Trophoblast cell (in vitro differentiated cells and primary cell): ENCODE data around the gene FOXP3.

Source experiments
- DNase-seq, 2 donors: peaks; one replicate each; pipeline ENCODE4 v3.0.0-alpha.2; 2016
- H2AFZ ChIP-seq: 2 replicates; pipeline ENCODE4 v1.6.1; 2013; ENCODE audit warnings: low read length, moderate library complexity, mild to moderate bottlenecking; ENCODE audit not compliant: insufficient read depth, poor library complexity
- H2AK5ac ChIP-seq: 2 replicates; pipeline ENCODE4 v1.6.1; 2013; ENCODE audit warnings: mild to moderate bottlenecking, low read length
- H2BK120ac ChIP-seq: 2 replicates; pipeline ENCODE4 v1.6.1; 2013; ENCODE audit warnings: low read length, mild to moderate bottlenecking, moderate library complexity; ENCODE audit not compliant: insufficient read depth, poor library complexity
- H2BK12ac ChIP-seq: 2 replicates; pipeline ENCODE4 v1.6.1; 2013; ENCODE audit warnings: mild to moderate bottlenecking, low read length, moderate library complexity
- H2BK5ac ChIP-seq: 2 replicates; pipeline ENCODE4 v1.6.1; 2013; ENCODE audit warnings: low read length, low read depth, moderate library complexity, mild to moderate bottlenecking; ENCODE audit not compliant: poor library complexity
- H3K14ac ChIP-seq: 2 replicates; pipeline ENCODE4 v1.6.1; 2013; ENCODE audit warnings: mild to moderate bottlenecking, low read length
- H3K18ac ChIP-seq: 2 replicates; pipeline ENCODE4 v1.6.1; 2013; ENCODE audit warnings: mild to moderate bottlenecking, low read length
- H3K23ac ChIP-seq: 2 replicates; pipeline ENCODE4 v1.6.1; 2013; ENCODE audit warnings: low read length
- H3K27ac ChIP-seq: 2 replicates; pipeline ENCODE4 v1.5.1; 2013; ENCODE audit warnings: low read depth, mild to moderate bottlenecking, inconsistent platforms, low read length, moderate library complexity
- H3K27me3 ChIP-seq: 2 replicates; pipeline ENCODE4 v1.6.1; 2013; ENCODE audit warnings: inconsistent platforms, mild to moderate bottlenecking, low read length, moderate library complexity; ENCODE audit not compliant: insufficient read depth
- H3K36me3 ChIP-seq, 2 experiments: 1 replicate in 1 of 2; 2 replicates in 1 of 2; pipeline ENCODE4 v1.6.1; 2013; ENCODE audit warnings: low read length in 2 of 2, mild to moderate bottlenecking in 2 of 2, moderate library complexity in 1 of 2; ENCODE audit not compliant: insufficient read depth in 2 of 2, control insufficient read depth in 1 of 2
- H3K4ac ChIP-seq: 2 replicates; pipeline ENCODE4 v1.6.1; 2013; ENCODE audit warnings: low read depth, mild to moderate bottlenecking, low read length, moderate library complexity
- H3K4me1 ChIP-seq, 2 experiments: 1 replicate in 1 of 2; 2 replicates in 1 of 2; pipeline ENCODE4 v1.6.1; 2013; ENCODE audit warnings: low read length in 2 of 2, mild to moderate bottlenecking in 2 of 2, moderate library complexity in 1 of 2; ENCODE audit not compliant: insufficient read depth in 2 of 2, control insufficient read depth in 1 of 2
- H3K4me2 ChIP-seq: 2 replicates; pipeline ENCODE4 v1.6.1; 2013; ENCODE audit warnings: inconsistent platforms, mild to moderate bottlenecking, low read length, moderate library complexity
- H3K4me3 ChIP-seq: 2 replicates; pipeline ENCODE4 v1.5.1; 2013; ENCODE audit warnings: mild to moderate bottlenecking, low read depth, low read length, inconsistent platforms
- H3K79me1 ChIP-seq: one replicate; pipeline ENCODE4 v1.6.1; 2013; ENCODE audit warnings: low read length
- H3K79me2 ChIP-seq: 2 replicates; pipeline ENCODE4 v1.6.1; 2013; ENCODE audit warnings: low read length, mild to moderate bottlenecking; ENCODE audit not compliant: control insufficient read depth, insufficient read depth, poor library complexity
- H3K9ac ChIP-seq: 2 replicates; pipeline ENCODE4 v1.6.1; 2013; ENCODE audit warnings: mild to moderate bottlenecking, low read length
- H3K9me3 ChIP-seq: 2 replicates; pipeline ENCODE4 v1.6.1; 2013; ENCODE audit warnings: low read depth, mild to moderate bottlenecking, control low read depth, inconsistent platforms, low read length; ENCODE audit not compliant: insufficient read depth
- H4K12ac ChIP-seq: 2 replicates; pipeline ENCODE4 v1.6.1; 2013; ENCODE audit warnings: low read depth, mild to moderate bottlenecking, low read length, moderate library complexity
- H4K8ac ChIP-seq: 2 replicates; pipeline ENCODE4 v1.6.1; 2013; ENCODE audit warnings: low read depth, mild to moderate bottlenecking, low read length, moderate library complexity
- H4K91ac ChIP-seq: one replicate; pipeline ENCODE4 v1.6.1; 2013; ENCODE audit warnings: low read depth, mild to moderate bottlenecking, low read length, moderate library complexity
- WGBS: extraction: QIAGEN DNeasy Blood & Tissue Kit; methylation state at CpG from one replicate; pipeline ENCODE4 v1.1.7; 2013; ENCODE audit warnings: missing lambda C conversion rate; ENCODE audit not compliant: insufficient read length, insufficient coverage; ENCODE audit errors: extremely low coverage; 5-methylcytosine and 5-hydroxymethylcytosine counted together

FOXP3 gene

GRCh38 chrX:49249616-49250015 is 14.9 kb downstream of the FOXP3 start:
- Histone ChIP-seq H3K18ac (no peak overlapping the region), H2AFZ (no peak overlapping the region), H4K91ac (no peak overlapping the region), H3K23ac (no peak overlapping the region), H3K79me1 (no peaks in the 10 kb centered on the region), H3K36me3 (peaks cover 23 to 29% of the 10 kb centered on the region in 2 experiments), H3K79me2 (no peaks in the 10 kb centered on the region), H3K14ac (no peak overlapping the region), H2BK5ac (no peak overlapping the region), H2AK5ac (no peak overlapping the region), H3K9ac (no peak overlapping the region), H2BK12ac (no peak overlapping the region), H3K4me3 (no peak overlapping the region), H3K4ac (no peak overlapping the region), H2BK120ac (no peak overlapping the region), H3K4me2 (no peak overlapping the region), H4K12ac (no peak overlapping the region), H3K27ac (no peak overlapping the region), H3K4me1 (no peaks in the 10 kb centered on the region), H3K27me3 (no peaks in the 10 kb centered on the region), H3K9me3 (no peaks in the 10 kb centered on the region), H4K8ac (no peak overlapping the region)
- no peak for DNase-seq
- no CpG with 5 or more reads among the region's 9 CpGs for WGBS

- Histone ChIP-seq H2AFZ (no peak overlapping the region), H4K12ac (no peak overlapping the region), H3K27ac (no peak overlapping the region), H3K79me2 (no peaks in the 10 kb centered on the region), H3K79me1 (no peaks in the 10 kb centered on the region), H3K9me3 (no peaks in the 10 kb centered on the region), H4K91ac (no peak overlapping the region), H3K18ac (no peak overlapping the region), H3K36me3 (peaks cover 23 to 31% of the 10 kb centered on the region in 2 experiments), H3K23ac (no peak overlapping the region), H3K4me2 (no peak overlapping the region), H3K4me1 (no peaks in the 10 kb centered on the region), H3K14ac (no peak overlapping the region), H3K9ac (no peak overlapping the region), H3K27me3 (no peaks in the 10 kb centered on the region), H3K4me3 (no peak overlapping the region), H3K4ac (no peak overlapping the region), H2BK5ac (no peak overlapping the region), H2BK12ac (no peak overlapping the region), H4K8ac (no peak overlapping the region), H2AK5ac (no peak overlapping the region), H2BK120ac (no peak overlapping the region)
- WGBS, result no CpG with 5 or more reads among the region's 6 CpGs
- no peak for DNase-seq
These were observed 15.4 kb downstream of the FOXP3 start for GRCh38 chrX:49249071-49249470.

- no CpG with 5 or more reads among the region's 28 CpGs for WGBS
- no peak for DNase-seq
- no peak overlapping the region for H3K23ac ChIP-seq
- H3K18ac ChIP-seq, result no peak overlapping the region
- H3K14ac ChIP-seq, result no peak overlapping the region
- H3K9me3 ChIP-seq, result no peaks in the 10 kb centered on the region
- no peak overlapping the region for H3K27ac ChIP-seq
- H3K79me1 ChIP-seq, result no peaks in the 10 kb centered on the region
- H2AK5ac ChIP-seq, result no peak overlapping the region
- no peaks in the 10 kb centered on the region for H3K79me2 ChIP-seq
- H2BK120ac ChIP-seq, result no peak overlapping the region
- H3K4me3 ChIP-seq, result no peak overlapping the region
- no peak overlapping the region for H2BK12ac ChIP-seq
- no peak overlapping the region for H4K91ac ChIP-seq
- no peak overlapping the region for H4K8ac ChIP-seq
- H3K4me1 ChIP-seq, result no peaks in the 10 kb centered on the region
- H3K4ac ChIP-seq, result no peak overlapping the region
- no peak overlapping the region for H4K12ac ChIP-seq
- no peak overlapping the region for H2AFZ ChIP-seq
- no peaks in the 10 kb centered on the region for H3K27me3 ChIP-seq
- no peak overlapping the region for H3K9ac ChIP-seq
- H3K36me3 ChIP-seq, result peaks cover 26 to 33% of the 10 kb centered on the region in 2 experiments
- no peak overlapping the region for H2BK5ac ChIP-seq
- H3K4me2 ChIP-seq, result no peak overlapping the region
These were observed 16.3 kb downstream of the FOXP3 start for GRCh38 chrX:49247916-49248811.

DNA sequence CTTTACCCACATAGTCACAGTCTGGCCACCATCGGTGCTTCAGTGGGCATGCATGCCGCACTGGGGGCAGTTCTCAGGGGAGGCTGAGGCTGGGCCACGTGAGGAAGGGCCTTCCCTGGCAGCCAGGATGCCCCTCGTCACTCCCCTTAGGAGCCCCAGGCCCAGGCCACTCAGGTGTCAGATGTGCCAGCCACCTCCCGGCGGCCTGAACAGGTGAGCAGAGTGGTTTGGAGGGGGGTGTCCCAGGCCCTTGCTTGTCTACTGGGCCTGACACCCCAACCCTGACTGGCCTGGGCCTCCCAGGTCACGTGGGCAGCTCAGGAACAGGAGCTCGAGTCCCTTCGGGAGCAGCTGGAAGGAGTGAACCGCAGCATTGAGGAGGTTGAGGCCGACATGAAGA is 17.2 kb downstream of the FOXP3 start:
- Histone ChIP-seq H3K14ac (no peak overlapping the region), H2BK120ac (no peak overlapping the region), H4K91ac (no peak overlapping the region), H3K27ac (no peak overlapping the region), H3K4me3 (no peak overlapping the region), H3K4me1 (no peaks in the 10 kb centered on the region), H4K12ac (no peak overlapping the region), H3K9ac (no peak overlapping the region), H3K79me2 (no peaks in the 10 kb centered on the region), H2AFZ (no peak overlapping the region), H3K9me3 (no peaks in the 10 kb centered on the region), H3K23ac (no peak overlapping the region), H4K8ac (no peak overlapping the region), H3K36me3 (peaks cover 31 to 38% of the 10 kb centered on the region in 2 experiments), H3K4me2 (no peak overlapping the region), H3K79me1 (no peaks in the 10 kb centered on the region), H3K27me3 (no peaks in the 10 kb centered on the region), H2BK5ac (no peak overlapping the region), H2BK12ac (no peak overlapping the region), H2AK5ac (no peak overlapping the region), H3K4ac (no peak overlapping the region), H3K18ac (no peak overlapping the region)
- no peak for DNase-seq
- WGBS, result no CpG with 5 or more reads among the region's 11 CpGs
